Neutrophil (primary cell): ENCODE measurements around the gene PDE7B.

Experiments used
- H3K27ac ChIP-seq: fragments of 200-600 bp; sonication (generic); 2 replicates; pipeline ENCODE4 v1.5.1; 2016; ENCODE audit warnings: mild to moderate bottlenecking, moderate library complexity
- H3K27me3 ChIP-seq: fragments of 200-600 bp; sonication (generic); 2 replicates; pipeline ENCODE4 v1.6.0; 2016; ENCODE audit warnings: mild to moderate bottlenecking
- H3K36me3 ChIP-seq: fragments of 200-600 bp; sonication (generic); 2 replicates; pipeline ENCODE4 v1.5.1; 2017
- H3K4me1 ChIP-seq, 2 experiments: fragments of 200-600 bp in 1 of 2; sonication (generic) in 1 of 2; 1 replicate in 1 of 2; 2 replicates in 1 of 2; pipeline versions ENCODE4 v1.5.1 to v1.6.1; 2013 to 2016; ENCODE audit warnings: low read depth in 1 of 2, low read length in 1 of 2, mild to moderate bottlenecking in 1 of 2, moderate library complexity in 1 of 2; ENCODE audit not compliant: control insufficient read depth in 1 of 2, insufficient read depth in 1 of 2
- H3K4me3 ChIP-seq, 2 experiments: fragments of 200-600 bp in 1 of 2; sonication (generic) in 1 of 2; 1 replicate in 1 of 2; 2 replicates in 1 of 2; pipeline ENCODE4 v1.5.1; 2013 to 2016; ENCODE audit warnings: low read depth in 1 of 2, low read length in 1 of 2, mild to moderate bottlenecking in 1 of 2, moderate library complexity in 1 of 2
- H3K9me3 ChIP-seq: fragments of 200-600 bp; sonication (generic); 2 replicates; pipeline ENCODE4 v1.5.1; 2016
- CTCF ChIP-seq: fragments of 200-600 bp; sonication (generic); IDR thresholded peaks from 2 replicates; pipeline ENCODE4 v1.5.1; 2016; ENCODE audit warnings: antibody characterized with exemption

Gene PDE7B

GRCh38 chr6:136155191-136155590, 303.7 kb downstream of the PDE7B start:
- no peaks in the 10 kb centered on the region for H3K36me3 ChIP-seq
- TF ChIP-seq CTCF: no peak
- H3K27ac ChIP-seq: no peak overlapping the region
- H3K4me3 ChIP-seq: no peak overlapping the region
- no peaks in the 10 kb centered on the region for H3K27me3 ChIP-seq
- no peaks in the 10 kb centered on the region for H3K4me1 ChIP-seq
- no peaks in the 10 kb centered on the region for H3K9me3 ChIP-seq

- Histone ChIP-seq H3K4me3 (no peak overlapping the region), H3K9me3 (peaks cover 6% of the 10 kb centered on the region), H3K4me1 (no peaks in the 10 kb centered on the region), H3K36me3 (no peaks in the 10 kb centered on the region), H3K27me3 (no peaks in the 10 kb centered on the region), H3K27ac (no peak overlapping the region)
- TF ChIP-seq CTCF: no peak
Observed at GRCh38 chr6:136157743-136158142, 306.2 kb downstream of the PDE7B start.

- Histone ChIP-seq H3K36me3 (no peaks in the 10 kb centered on the region), H3K4me1 (no peaks in the 10 kb centered on the region), H3K27me3 (no peaks in the 10 kb centered on the region), H3K27ac (no peak overlapping the region), H3K4me3 (no peak overlapping the region), H3K9me3 (peaks cover 6% of the 10 kb centered on the region)
- no peak for TF ChIP-seq CTCF
Observed at GRCh38 chr6:136158387-136158821, 306.9 kb downstream of the PDE7B start.

- no peak for TF ChIP-seq CTCF
- peaks cover 6% of the 10 kb centered on the region for H3K9me3 ChIP-seq
- no peaks in the 10 kb centered on the region for H3K27me3 ChIP-seq
- no peaks in the 10 kb centered on the region for H3K4me1 ChIP-seq
- H3K36me3 ChIP-seq: no peaks in the 10 kb centered on the region
- no peak overlapping the region for H3K4me3 ChIP-seq
- H3K27ac ChIP-seq: no peak overlapping the region
Observed at GRCh38 chr6:136158971-136159370, 307.5 kb downstream of the PDE7B start.

- Histone ChIP-seq H3K36me3 (no peaks in the 10 kb centered on the region), H3K4me3 (no peak overlapping the region), H3K4me1 (no peaks in the 10 kb centered on the region), H3K27ac (no peak overlapping the region), H3K9me3 (peaks cover 6% of the 10 kb centered on the region), H3K27me3 (no peaks in the 10 kb centered on the region)
- no peak for TF ChIP-seq CTCF
Observed at GRCh38 chr6:136160250-136160649, 308.7 kb downstream of the PDE7B start.

GRCh38 chr6:136161950-136162349, 310.4 kb downstream of the PDE7B start:
- Histone ChIP-seq H3K27me3 (no peaks in the 10 kb centered on the region), H3K9me3 (peaks cover 6% of the 10 kb centered on the region), H3K27ac (no peak overlapping the region), H3K4me1 (no peaks in the 10 kb centered on the region), H3K4me3 (no peak overlapping the region), H3K36me3 (no peaks in the 10 kb centered on the region)
- no peak for TF ChIP-seq CTCF
